LNCAP (cell line): ENCODE data around the gene ZNF226.

ENCODE experiments used
- CTCF ChIP-seq: fragments of 450-650 bp; IDR thresholded peaks from 2 replicates; pipeline ENCODE4 v1.5.1; 2017; ENCODE audit warnings: mild to moderate bottlenecking

ZNF226 gene

GRCh38 chr19:44202470-44202869 lies 37.6 kb downstream of the ZNF226 start:
- no peak for TF ChIP-seq CTCF

GRCh38 chr19:44202974-44203373 lies 38.1 kb downstream of the ZNF226 start:
- no peak for TF ChIP-seq CTCF

- no peak for TF ChIP-seq CTCF
These were observed 39.9 kb downstream of the ZNF226 start for GRCh38 chr19:44204772-44205171.

- no peak for TF ChIP-seq CTCF
These were observed 42.4 kb downstream of the ZNF226 start for GRCh38 chr19:44207126-44207803.

- TF ChIP-seq CTCF = no peak
These were observed 47.5 kb downstream of the ZNF226 start, which contains the start of gene ZNF227 for GRCh38 chr19:44212250-44212865. TSS of gene ZNF227 (plus strand) at chr19:44212532. CDS start at chr19:44217793, 5,261 bp downstream.

- no peak for TF ChIP-seq CTCF
These were observed 48.0 kb downstream of the ZNF226 start for GRCh38 chr19:44212866-44213346.
